NT2/D1 (cell line): ENCODE data around the gene DEDD.

ENCODE experiments used
- DNase-seq: peaks from one replicate; pipeline ENCODE4 v3.0.0-alpha.2; 2011; ENCODE audit warnings: low read depth, low spot score
- H3K27me3 ChIP-seq: 2 replicates; pipeline ENCODE4 v1.6.0; 2011; ENCODE audit warnings: mild to moderate bottlenecking; ENCODE audit not compliant: insufficient read length, insufficient read depth
- H3K36me3 ChIP-seq: 2 replicates; pipeline ENCODE4 v1.6.1; 2011; ENCODE audit warnings: mild to moderate bottlenecking, low read length, mixed read lengths; ENCODE audit not compliant: insufficient read depth, insufficient read length
- H3K4me1 ChIP-seq: 2 replicates; pipeline ENCODE4 v1.5.1; 2011; ENCODE audit not compliant: insufficient read depth, insufficient read length
- H3K4me3 ChIP-seq: 2 replicates; pipeline ENCODE4 v1.5.1; 2011; ENCODE audit warnings: low read depth; ENCODE audit not compliant: insufficient read length
- H3K9ac ChIP-seq: 2 replicates; pipeline ENCODE4 v1.6.0; 2011; ENCODE audit warnings: low read depth; ENCODE audit not compliant: insufficient read length
- H3K9me3 ChIP-seq: 2 replicates; pipeline ENCODE4 v1.5.1; 2011; ENCODE audit warnings: mild to moderate bottlenecking, low read length; ENCODE audit not compliant: insufficient read depth
- SUZ12 ChIP-seq: IDR thresholded peaks from 2 replicates; pipeline ENCODE4 v1.6.1; 2011; ENCODE audit not compliant: insufficient read length, insufficient read depth; ENCODE audit errors: extremely low read depth
- YY1 ChIP-seq: IDR thresholded peaks from 2 replicates; pipeline ENCODE4 v1.6.1; 2011; ENCODE audit not compliant: insufficient read length, insufficient read depth
- ZNF274 ChIP-seq: IDR thresholded peaks from 2 replicates; pipeline ENCODE4 v1.6.1; 2011; ENCODE audit warnings: mild to moderate bottlenecking, low read depth, low read length

DEDD gene

DNA sequence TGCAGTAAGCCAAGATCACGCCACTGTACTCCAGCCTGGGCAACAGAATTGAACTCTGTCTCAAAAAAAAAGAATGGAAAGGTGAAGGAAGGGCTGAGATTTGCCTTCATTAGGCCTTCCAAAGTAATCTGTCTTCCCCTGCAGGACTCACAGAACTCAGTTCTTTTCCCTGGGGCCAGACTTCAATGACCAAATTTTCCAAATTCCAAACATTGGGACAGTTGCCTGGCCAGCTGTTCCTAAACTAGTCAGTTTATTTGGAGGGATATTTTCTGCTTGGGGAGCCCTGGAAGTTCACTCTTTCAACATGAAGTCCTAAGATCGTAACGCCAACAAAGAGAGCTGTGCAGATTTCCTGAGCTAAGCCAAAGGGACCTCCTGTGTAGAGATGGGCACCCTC is 5.4 kb upstream of the DEDD start:
- no peak overlapping the region for H3K9ac ChIP-seq
- TF ChIP-seq YY1 (no peak), SUZ12 (no peak), ZNF274 (no peak)
- H3K27me3 ChIP-seq, result no peaks in the 10 kb centered on the region
- H3K9me3 ChIP-seq, result no peaks in the 10 kb centered on the region
- peaks cover 2% of the 10 kb centered on the region for H3K4me1 ChIP-seq
- no peak overlapping the region for H3K4me3 ChIP-seq
- no peak for DNase-seq
- peaks cover 57% of the 10 kb centered on the region for H3K36me3 ChIP-seq

DNA sequence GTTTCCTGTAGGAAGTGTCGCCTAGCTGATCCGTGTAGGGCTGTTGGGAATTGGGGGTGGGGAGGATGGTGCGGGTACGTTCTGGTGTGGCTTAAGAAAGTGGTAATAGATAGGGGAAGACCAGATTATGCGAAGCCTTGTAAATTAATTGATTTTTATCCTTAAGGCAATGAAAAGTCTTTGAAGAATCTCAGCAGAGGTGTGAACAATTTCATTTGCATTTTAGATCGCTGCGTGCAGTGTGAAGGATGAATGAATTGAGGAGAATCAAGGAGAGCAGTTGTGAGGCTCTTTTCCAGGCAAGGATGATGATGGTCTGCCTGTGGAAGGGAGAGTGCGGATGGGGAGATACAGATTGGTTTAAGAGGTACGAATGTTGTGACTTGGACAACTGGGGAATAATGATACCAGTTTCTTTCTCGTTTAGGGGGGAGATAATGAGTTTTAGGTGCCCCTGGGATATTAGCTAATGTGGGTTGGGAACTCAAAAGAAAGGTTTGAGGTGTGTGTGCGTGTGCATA is 813 bp upstream of the DEDD start:
- no peak for DNase-seq
- Histone ChIP-seq H3K4me3 (peak overlapping the region; percentile 77), H3K9me3 (no peaks in the 10 kb centered on the region), H3K36me3 (peaks cover 62% of the 10 kb centered on the region), H3K9ac (peak overlapping the region; percentile 92), H3K4me1 (no peaks in the 10 kb centered on the region), H3K27me3 (no peaks in the 10 kb centered on the region)
- TF ChIP-seq ZNF274, result no peak
- no peak for TF ChIP-seq SUZ12
- TF ChIP-seq YY1, result no peak

DNA sequence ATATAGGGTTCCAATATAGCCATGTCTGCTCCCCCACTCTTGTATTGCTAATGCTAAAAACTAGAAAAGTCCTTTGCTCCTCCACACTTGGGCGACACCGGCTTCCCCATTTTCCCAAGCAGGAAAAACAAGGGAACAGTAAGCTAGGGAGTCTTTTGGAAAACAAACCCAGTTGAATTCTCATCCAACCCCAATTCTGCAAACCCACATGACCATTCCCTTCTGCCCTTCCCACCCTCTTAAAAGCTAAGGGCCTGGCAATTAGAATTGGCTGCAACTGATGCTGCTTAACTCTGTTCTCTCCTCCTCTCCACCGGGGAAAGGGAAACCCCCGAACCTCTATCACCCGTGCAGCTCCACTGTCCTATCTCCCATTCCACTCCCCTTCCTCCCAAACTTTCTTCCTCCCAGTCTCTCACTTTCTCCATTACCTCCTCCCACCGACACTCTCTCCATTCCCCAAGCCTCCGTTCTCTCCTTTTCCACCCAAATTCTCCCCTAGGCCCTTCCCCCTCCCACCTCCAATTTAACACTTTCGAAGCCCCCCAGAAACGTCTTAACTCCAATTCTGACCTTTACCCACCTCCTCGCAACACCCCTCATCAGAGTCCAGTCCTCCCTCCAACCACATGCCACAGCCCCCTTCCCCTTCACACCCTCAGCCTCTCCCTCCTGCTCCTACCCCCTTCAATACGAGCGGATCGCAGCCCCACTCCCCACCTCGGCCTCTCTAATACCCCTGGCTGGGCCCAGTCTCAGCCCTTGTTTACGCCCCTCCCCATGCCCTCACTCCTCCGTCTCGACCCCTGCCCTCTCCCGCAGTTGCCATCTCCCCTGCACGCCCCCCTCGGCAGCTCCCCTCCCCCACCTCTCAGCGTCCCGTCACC is 701 bp downstream of the DEDD start:
- Histone ChIP-seq H3K9me3 (no peaks in the 10 kb centered on the region), H3K9ac (peak overlapping the region; percentile 86), H3K4me3 (peak overlapping the region; percentile 81), H3K36me3 (peaks cover 63% of the 10 kb centered on the region), H3K27me3 (no peaks in the 10 kb centered on the region), H3K4me1 (no peaks in the 10 kb centered on the region)
- no peak for TF ChIP-seq ZNF274
- no peak for TF ChIP-seq YY1
- TF ChIP-seq SUZ12, result no peak
- no peak for DNase-seq

DNA sequence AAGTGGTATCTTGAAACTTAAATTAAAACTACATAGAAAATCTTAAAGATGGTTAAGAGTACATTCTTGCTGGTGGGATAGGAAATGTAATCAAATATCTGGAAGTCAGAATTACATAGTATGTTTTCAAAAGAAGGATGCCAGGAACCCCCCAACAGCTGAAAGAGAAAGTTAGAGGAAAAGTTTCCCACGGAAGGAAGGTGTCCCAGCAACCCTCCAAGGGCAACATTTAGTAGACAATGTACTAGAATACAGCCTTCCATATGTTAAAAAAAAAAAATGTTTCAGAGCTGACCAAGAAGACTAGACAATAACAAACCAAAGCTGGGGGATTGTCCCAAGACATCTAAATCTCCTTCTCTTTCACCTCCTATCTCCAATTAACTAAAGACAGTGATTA is 2.2 kb downstream of the DEDD start:
- TF ChIP-seq YY1 (no peak), ZNF274 (no peak), SUZ12 (no peak)
- no peaks in the 10 kb centered on the region for H3K4me1 ChIP-seq
- no peaks in the 10 kb centered on the region for H3K27me3 ChIP-seq
- H3K9ac ChIP-seq, result no peak overlapping the region
- DNase-seq, result no peak
- H3K9me3 ChIP-seq, result no peaks in the 10 kb centered on the region
- H3K4me3 ChIP-seq, result no peak overlapping the region
- peaks cover 59% of the 10 kb centered on the region for H3K36me3 ChIP-seq

DNA sequence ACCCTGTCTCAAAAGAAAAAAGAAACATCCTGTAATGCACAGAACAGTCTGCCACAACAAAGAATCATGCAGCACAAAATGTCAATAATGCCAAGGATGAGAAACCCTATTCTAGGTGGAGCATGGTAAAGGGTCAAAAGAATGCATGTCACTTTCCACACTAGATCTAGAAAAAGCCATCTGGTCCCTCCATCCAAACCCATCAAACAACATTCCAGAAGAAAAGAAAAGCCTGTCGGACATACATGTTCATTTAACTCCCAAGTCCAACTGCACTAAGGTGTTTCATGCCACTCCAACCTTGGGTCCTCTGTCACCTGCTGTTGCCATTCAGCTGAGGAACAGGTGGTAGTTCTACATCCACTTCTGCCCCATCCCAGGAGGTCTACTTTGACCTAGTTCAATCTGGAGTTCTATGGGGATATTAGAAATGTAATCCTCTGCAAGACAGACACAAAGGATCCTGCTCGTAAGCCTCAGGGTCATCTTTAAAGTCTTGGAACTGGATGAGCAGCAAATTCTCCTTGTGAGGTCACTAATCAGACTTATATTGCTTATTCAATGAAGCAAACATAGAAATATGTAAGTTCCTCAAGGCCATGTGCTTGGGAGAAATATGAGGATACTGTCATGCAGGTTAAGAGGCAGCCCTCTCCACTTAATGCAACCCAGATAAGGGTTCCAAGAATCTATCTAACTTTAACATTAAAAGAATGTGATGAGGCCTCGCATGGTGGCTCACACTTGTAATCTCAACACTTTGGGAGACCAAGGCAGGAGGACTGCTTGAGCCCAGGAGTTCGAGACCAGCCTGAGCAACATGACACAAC is 3.7 kb downstream of the DEDD start:
- Histone ChIP-seq H3K4me1 (no peaks in the 10 kb centered on the region), H3K4me3 (no peak overlapping the region), H3K9me3 (no peaks in the 10 kb centered on the region), H3K27me3 (no peaks in the 10 kb centered on the region), H3K9ac (no peak overlapping the region), H3K36me3 (peaks cover 64% of the 10 kb centered on the region)
- TF ChIP-seq YY1 (no peak), SUZ12 (no peak), ZNF274 (no peak)
- no peak for DNase-seq

- Histone ChIP-seq H3K9ac (no peak overlapping the region), H3K27me3 (no peaks in the 10 kb centered on the region), H3K36me3 (peaks cover 74% of the 10 kb centered on the region), H3K4me1 (no peaks in the 10 kb centered on the region), H3K9me3 (no peaks in the 10 kb centered on the region), H3K4me3 (no peak overlapping the region)
- no peak for DNase-seq
- no peak for TF ChIP-seq SUZ12
- TF ChIP-seq YY1, result no peak
- no peak for TF ChIP-seq ZNF274
Measured at GRCh38 chr1:161127649-161128048, 4.8 kb downstream of the DEDD start.

DNA sequence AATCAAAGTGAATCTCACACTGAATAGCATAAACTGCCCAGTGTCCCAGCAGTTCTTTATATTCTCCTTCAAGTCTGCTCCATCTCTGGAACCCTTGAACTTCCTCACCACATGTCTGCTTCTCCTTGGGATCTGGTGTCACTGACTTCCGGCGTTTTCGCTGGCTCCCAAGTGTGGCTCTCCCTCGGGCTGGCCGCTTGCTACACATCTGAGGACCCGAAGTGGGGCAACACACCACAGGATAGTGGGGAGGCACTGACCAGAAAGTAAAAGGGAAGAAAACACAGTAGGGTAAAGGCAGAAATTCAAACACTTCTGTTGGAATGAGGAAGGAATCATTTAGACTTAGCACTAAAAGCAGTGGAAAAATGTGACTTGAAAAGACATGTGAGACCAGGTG is 9.5 kb downstream of the DEDD start:
- H3K9me3 ChIP-seq, result no peaks in the 10 kb centered on the region
- no peak overlapping the region for H3K9ac ChIP-seq
- peaks cover 10% of the 10 kb centered on the region for H3K4me1 ChIP-seq
- H3K4me3 ChIP-seq, result no peak overlapping the region
- peaks cover 87% of the 10 kb centered on the region for H3K36me3 ChIP-seq
- TF ChIP-seq YY1, result no peak
- TF ChIP-seq SUZ12, result no peak
- TF ChIP-seq ZNF274, result no peak
- no peak for DNase-seq
- H3K27me3 ChIP-seq, result no peaks in the 10 kb centered on the region
